ENCODE data around the gene GNG7.

DNA sequence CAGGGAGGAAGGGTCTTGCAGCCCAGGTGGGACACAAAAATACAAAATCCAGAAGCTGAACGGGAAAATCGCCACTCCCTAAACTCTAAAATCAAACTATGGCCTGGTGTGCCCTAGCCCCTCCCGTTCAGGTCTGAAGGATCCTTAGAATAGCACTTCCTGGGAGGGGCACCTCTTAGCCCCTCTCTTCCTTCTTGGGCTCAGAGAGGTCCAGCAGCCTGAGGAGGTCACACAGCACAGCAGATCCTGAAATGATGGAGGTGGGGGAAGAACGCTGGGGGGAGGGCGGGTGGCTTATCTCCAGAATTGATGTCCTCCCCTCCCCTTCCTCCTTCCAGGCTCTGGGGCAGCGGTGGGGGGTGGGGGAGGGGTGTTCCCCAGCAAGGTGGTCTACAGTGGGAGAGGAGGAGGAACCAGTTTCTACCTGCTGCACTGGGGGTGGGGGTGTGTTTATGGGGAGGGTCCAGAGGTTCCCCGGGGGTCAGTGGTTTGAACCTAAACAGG is 16.8 kb upstream of the GNG7 start:
- TF ChIP-seq POLR2AphosphoS5 (IDR thresholded peaks at IDR 0.05; ENCODE audit: low read depth, low read length) (no peak), POLR2A (IDR thresholded peaks at IDR 0.05; ENCODE audit: low read depth, low read length) (no peak), TAF1 (IDR thresholded peaks at IDR 0.05; ENCODE audit: low read depth, low read length) (no peak), SPI1 (IDR thresholded peaks at IDR 0.05; ENCODE audit: low read depth, low read length) (no peak)

All from GM12891 (cell line).